ENCODE results near the gene USP44.

DNA sequence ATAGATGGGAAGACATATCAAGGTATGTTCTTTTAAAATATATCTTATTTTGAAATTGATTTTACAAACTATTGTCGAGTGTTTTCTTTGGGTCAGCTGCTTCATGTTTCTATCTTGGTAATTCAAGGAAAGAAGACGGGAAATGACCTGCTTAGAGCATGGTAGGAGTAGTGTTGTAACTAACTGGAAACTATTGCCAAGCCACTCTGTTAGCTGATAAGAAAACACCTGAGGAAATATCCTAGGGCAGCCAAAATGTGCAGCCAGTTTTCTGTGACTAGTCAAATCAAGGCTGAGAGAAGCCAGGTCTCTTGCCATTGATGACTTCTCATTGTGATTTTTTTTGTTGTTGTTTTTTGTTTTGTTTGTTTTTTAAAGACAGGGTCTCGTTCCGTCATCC, 47.1 kb downstream of the USP44 start:
- TF ChIP-seq POLR2AphosphoS5 (IDR thresholded peaks at IDR 0.05) (no peak), RAD21 (conservative IDR thresholded peaks at IDR 0.05) (no peak)

Measured in neural cell (in vitro differentiated cells).